ENCODE results near the gene THAP9. TPM values are rescaled to one million over a fixed set of nuclear protein-coding genes. Genes with fewer than 3 reads are reported as not detected.
A peak's percentile ranks its signal among the peaks of the same experiment; 100 is the strongest.
"Not testable (repeated sequence)": the region's sequence is repeated elsewhere in the genome, so short reads cannot be mapped to it uniquely, and the experiment has no call there.

Gene THAP9
- total RNA-seq, 1 donor from 2014 or later: 1.9 TPM

- Mint-ChIP-seq H3K9me3 (no peaks in the 10 kb centered on the region), H3K36me3 (ENCODE audit: low read depth) (peaks cover 31% of the 10 kb centered on the region), H3K4me1 (ENCODE audit: low read depth) (peaks cover 27% of the 10 kb centered on the region), H3K27ac (no peak overlapping the region), H3K4me3 (no peak overlapping the region), H3K27me3 (ENCODE audit: insufficient read depth) (no peaks in the 10 kb centered on the region)
- intact Hi-C loops (cut with micrococcal nuclease): loop anchor here (1.0 to 10.0 kb wide), 12 partner anchors 8 to 1407 kb away; partner anchors contain the start of genes ABRAXAS1, COPS4, HELQ and LIN54
- DNase-seq (ENCODE audit: low spot score): no peak
Measured at GRCh38 chr4:82899374-82900065, 1.0 kb upstream of the THAP9 start.

DNA sequence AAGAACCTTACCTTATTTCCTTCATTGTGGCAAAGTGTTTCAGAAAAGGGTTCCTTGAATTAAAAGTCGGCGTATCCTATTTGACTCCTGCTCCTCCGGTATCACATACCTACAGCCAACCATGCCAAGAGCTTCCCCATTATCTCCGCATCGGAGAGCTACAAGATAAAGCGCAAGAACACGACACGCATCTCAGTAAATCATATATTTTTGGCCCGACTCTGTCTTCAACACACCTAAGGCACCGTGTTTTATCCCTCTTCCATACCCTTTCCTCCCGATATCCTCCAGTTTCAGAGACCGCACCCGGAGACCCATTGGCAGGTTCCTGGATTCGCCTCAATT is 497 bp upstream of the THAP9 start:
- Mint-ChIP-seq H3K27ac (no peak overlapping the region), H3K9me3 (no peaks in the 10 kb centered on the region), H3K4me1 (ENCODE audit: low read depth) (peaks cover 24% of the 10 kb centered on the region), H3K27me3 (ENCODE audit: insufficient read depth) (no peaks in the 10 kb centered on the region), H3K36me3 (ENCODE audit: low read depth) (peaks cover 26% of the 10 kb centered on the region), H3K4me3 (no peak overlapping the region)
- intact Hi-C loops (cut with micrococcal nuclease): loop anchor here (1.0 to 10.0 kb wide), 11 partner anchors 35 to 1408 kb away; partner anchors contain the start of genes ABRAXAS1, COPS4, HELQ and LIN54
- DNase-seq (ENCODE audit: low spot score): no peak

DNA sequence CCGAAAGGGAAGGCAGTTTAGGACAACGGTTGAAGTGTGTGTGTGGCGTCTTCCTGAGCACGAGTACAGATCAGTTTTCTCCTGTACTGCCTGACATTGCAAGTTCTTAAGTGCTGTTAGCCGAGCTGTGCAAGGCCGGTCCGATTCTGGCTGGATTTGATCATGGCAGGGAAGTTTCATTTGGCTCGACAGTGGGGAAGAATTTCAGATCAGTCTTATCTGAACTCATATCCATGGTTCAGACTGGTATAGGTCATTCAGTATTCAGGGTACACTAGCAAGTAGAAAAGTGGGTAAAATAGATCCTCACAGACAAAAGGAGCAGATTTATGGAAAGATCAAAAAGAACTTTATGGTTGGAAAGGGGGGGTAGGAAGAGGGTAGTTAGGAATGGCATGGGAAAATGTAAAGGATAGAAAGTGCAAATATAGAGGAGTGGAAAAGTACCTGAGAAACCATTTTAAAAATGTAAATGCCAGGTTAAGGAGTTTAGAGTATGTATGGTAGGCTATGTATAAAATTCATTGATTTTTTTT is 716 bp downstream of the THAP9 start:
- Mint-ChIP-seq H3K9me3 (no peaks in the 10 kb centered on the region), H3K4me3 (no peak overlapping the region), H3K27me3 (ENCODE audit: insufficient read depth) (peaks cover 3% of the 10 kb centered on the region), H3K27ac (no peak overlapping the region), H3K4me1 (ENCODE audit: low read depth) (peaks cover 30% of the 10 kb centered on the region), H3K36me3 (ENCODE audit: low read depth) (peaks cover 22% of the 10 kb centered on the region)
- intact Hi-C loops (cut with micrococcal nuclease): loop anchor here (2.0 to 10.0 kb wide), 4 partner anchors 211 to 1409 kb away; partner anchors contain the start of genes ABRAXAS1 and PLAC8
- DNase-seq (ENCODE audit: low spot score): no peak

DNA sequence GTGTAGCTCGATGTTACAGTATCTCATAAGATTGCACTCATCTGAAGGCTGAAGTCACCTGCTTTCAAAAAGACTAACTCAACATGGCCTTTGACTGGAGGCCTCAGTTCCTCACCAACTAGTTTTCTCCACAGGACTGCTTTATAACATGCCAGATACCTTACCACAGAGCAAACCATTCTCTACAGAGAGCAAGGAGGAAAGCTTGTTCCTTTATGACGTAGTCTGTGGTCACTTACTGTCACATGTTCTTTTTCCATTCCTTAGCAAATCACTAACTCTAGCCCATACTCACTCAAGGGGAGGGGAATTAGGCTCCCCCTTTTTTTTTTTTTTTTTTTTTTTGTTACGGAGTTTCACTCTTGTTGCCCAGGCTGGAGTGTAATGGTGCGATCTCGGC is 3.2 kb downstream of the THAP9 start:
- Mint-ChIP-seq H3K27me3 (ENCODE audit: insufficient read depth) (peaks cover 6% of the 10 kb centered on the region), H3K4me1 (ENCODE audit: low read depth) (peaks cover 22% of the 10 kb centered on the region), H3K36me3 (ENCODE audit: low read depth) (peaks cover 11% of the 10 kb centered on the region), H3K4me3 (peak overlapping the region; percentile 63), H3K27ac (peak overlapping the region; percentile 93), H3K9me3 (no peaks in the 10 kb centered on the region)
- intact Hi-C loops (cut with micrococcal nuclease): loop anchor here (1.0 to 10.0 kb wide), 6 partner anchors 13 to 1411 kb away; partner anchors contain the start of genes ABRAXAS1, COQ2, PLAC8 and SEC31A
- DNase-seq (ENCODE audit: low spot score): no peak

DNA sequence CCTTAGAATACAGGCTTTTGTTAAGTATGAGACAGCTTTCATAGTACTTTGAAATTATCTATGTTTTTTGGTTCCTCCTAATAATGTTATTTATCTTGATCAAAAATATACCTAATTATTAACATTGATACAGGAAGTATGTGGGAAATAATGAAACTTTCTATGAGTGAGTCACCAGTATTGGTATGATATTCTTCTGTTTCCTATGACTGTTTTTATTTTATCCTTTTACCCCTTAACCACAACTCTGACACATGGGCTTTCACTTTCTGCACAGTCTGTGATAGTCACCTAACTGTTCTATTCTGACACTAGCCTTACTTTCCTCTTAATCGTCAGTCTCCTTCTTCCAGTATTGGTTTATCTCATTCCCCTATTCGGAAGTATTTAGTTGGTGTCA is 4.7 kb downstream of the THAP9 start:
- Mint-ChIP-seq H3K4me3 (peak overlapping the region; percentile 12), H3K9me3 (no peaks in the 10 kb centered on the region), H3K4me1 (ENCODE audit: low read depth) (peaks cover 22% of the 10 kb centered on the region), H3K36me3 (ENCODE audit: low read depth) (peaks cover 7% of the 10 kb centered on the region), H3K27ac (peak overlapping the region; percentile 54), H3K27me3 (ENCODE audit: insufficient read depth) (peaks cover 7% of the 10 kb centered on the region)
- intact Hi-C loops (cut with micrococcal nuclease): loop anchor here (1.0 to 10.0 kb wide), 7 partner anchors 14 to 580 kb away; partner anchors contain the start of genes ABRAXAS1, COPS4 and SEC31A
- DNase-seq (ENCODE audit: low spot score): peak; percentile 25

- Mint-ChIP-seq H3K4me3 (no peak overlapping the region), H3K4me1 (ENCODE audit: low read depth) (peaks cover 22% of the 10 kb centered on the region), H3K27ac (no peak overlapping the region), H3K27me3 (ENCODE audit: insufficient read depth) (peaks cover 7% of the 10 kb centered on the region), H3K36me3 (ENCODE audit: low read depth) (peaks cover 12% of the 10 kb centered on the region), H3K9me3 (no peaks in the 10 kb centered on the region)
- DNase-seq (ENCODE audit: low spot score): no peak
- intact Hi-C loops (cut with micrococcal nuclease): loop anchor here (10.0 kb wide), 1 partner anchor 578 kb away; the partner anchor contains the start of gene ABRAXAS1
Measured at GRCh38 chr4:82906469-82906868, 5.9 kb downstream of the THAP9 start.

DNA sequence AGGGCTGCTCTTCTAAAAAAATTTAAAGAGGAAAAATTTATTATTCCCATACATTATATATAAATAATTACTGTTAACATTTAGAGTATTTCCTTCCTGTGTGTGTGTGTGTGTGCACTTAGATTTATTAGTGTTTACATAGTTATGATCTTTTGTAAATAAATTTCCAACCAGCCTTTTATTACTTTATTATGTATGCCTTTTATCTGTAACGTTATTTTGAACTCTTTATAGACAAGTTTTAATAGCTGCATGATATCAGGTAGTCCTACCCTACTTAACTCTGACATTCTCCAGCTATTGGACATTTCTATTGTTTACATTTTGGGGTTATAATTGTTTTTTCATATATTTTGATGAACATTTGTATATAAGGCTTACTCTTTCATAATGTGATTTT is 8.8 kb downstream of the THAP9 start:
- intact Hi-C loops (cut with micrococcal nuclease): loop anchor here (10.0 kb wide), 1 partner anchor 575 kb away; the partner anchor contains the start of gene ABRAXAS1
- Mint-ChIP-seq H3K27ac (no peak overlapping the region), H3K27me3 (ENCODE audit: insufficient read depth) (peaks cover 7% of the 10 kb centered on the region), H3K36me3 (ENCODE audit: low read depth) (peaks cover 9% of the 10 kb centered on the region), H3K9me3 (no peaks in the 10 kb centered on the region), H3K4me1 (ENCODE audit: low read depth) (peaks cover 12% of the 10 kb centered on the region), H3K4me3 (no peak overlapping the region)
- DNase-seq (ENCODE audit: low spot score): no peak

- Mint-ChIP-seq H3K4me3 (no peak overlapping the region), H3K36me3 (ENCODE audit: low read depth) (peaks cover 10% of the 10 kb centered on the region), H3K4me1 (ENCODE audit: low read depth) (no peaks in the 10 kb centered on the region), H3K27ac (no peak overlapping the region), H3K27me3 (ENCODE audit: insufficient read depth) (peaks cover 2% of the 10 kb centered on the region), H3K9me3 (no peaks in the 10 kb centered on the region)
- intact Hi-C loops (cut with micrococcal nuclease): no loop called here
- DNase-seq (ENCODE audit: low spot score): no peak
Measured at GRCh38 chr4:82913305-82913704, 12.8 kb downstream of the THAP9 start.

GRCh38 chr4:82913968-82914367 is 13.4 kb downstream of the THAP9 start:
- H3K36me3 Mint-ChIP-seq (ENCODE audit: low read depth); H3K9me3 Mint-ChIP-seq; H3K27me3 Mint-ChIP-seq (ENCODE audit: insufficient read depth); H3K27ac Mint-ChIP-seq; H3K4me1 Mint-ChIP-seq (ENCODE audit: low read depth); DNase-seq (ENCODE audit: low spot score); intact Hi-C loops (cut with micrococcal nuclease); H3K4me3 Mint-ChIP-seq: not testable (repeated sequence)

GRCh38 chr4:82918091-82918490 is 17.6 kb downstream of the THAP9 start:
- Mint-ChIP-seq H3K9me3 (no peaks in the 10 kb centered on the region), H3K4me3 (no peak overlapping the region), H3K27me3 (ENCODE audit: insufficient read depth) (no peaks in the 10 kb centered on the region), H3K36me3 (ENCODE audit: low read depth) (peaks cover 5% of the 10 kb centered on the region), H3K4me1 (ENCODE audit: low read depth) (no peaks in the 10 kb centered on the region), H3K27ac (no peak overlapping the region)
- DNase-seq (ENCODE audit: low spot score): no peak
- intact Hi-C loops (cut with micrococcal nuclease): no loop called here

- H3K9me3 Mint-ChIP-seq: no peaks in the 10 kb centered on the region
- intact Hi-C loops (cut with micrococcal nuclease): no loop called here
- DNase-seq (ENCODE audit: low spot score): no peak
- H3K36me3 Mint-ChIP-seq (ENCODE audit: low read depth): peaks cover 5% of the 10 kb centered on the region
- H3K4me1 Mint-ChIP-seq (ENCODE audit: low read depth): no peaks in the 10 kb centered on the region
- H3K4me3 Mint-ChIP-seq: no peak overlapping the region
- H3K27ac Mint-ChIP-seq: no peak overlapping the region
- no peaks in the 10 kb centered on the region for H3K27me3 Mint-ChIP-seq (ENCODE audit: insufficient read depth)
Measured at GRCh38 chr4:82919386-82919785, 18.9 kb downstream of the THAP9 start.

GRCh38 chr4:82921795-82922194 is 21.3 kb downstream of the THAP9 start:
- no peak overlapping the region for H3K27ac Mint-ChIP-seq
- no peaks in the 10 kb centered on the region for H3K4me1 Mint-ChIP-seq (ENCODE audit: low read depth)
- H3K4me3 Mint-ChIP-seq: no peak overlapping the region
- no peak for DNase-seq (ENCODE audit: low spot score)
- H3K9me3 Mint-ChIP-seq: no peaks in the 10 kb centered on the region
- peaks cover 4% of the 10 kb centered on the region for H3K36me3 Mint-ChIP-seq (ENCODE audit: low read depth)
- H3K27me3 Mint-ChIP-seq (ENCODE audit: insufficient read depth): no peaks in the 10 kb centered on the region
- intact Hi-C loops (cut with micrococcal nuclease): no loop called here

Data from activated T-helper 1 cell treated with anti-CD3 and anti-CD28 coated beads, Interleukin-12 subunit alpha, Interleukin-12 subunit beta, Interleukin-2, Interleukin-4 antibody, amounts not matched to agents 30 ng/mL and 10 ng/mL and 1 ng/mL, durations not matched to agents 14 hours and 24 hours and 36 hours (primary cell).